ENCODE data around the gene KRTAP10-9. TPM values are rescaled to one million over a fixed set of nuclear protein-coding genes. Genes with fewer than 3 reads are reported as not detected.

KRTAP10-9 gene
- total RNA-seq, 1 experiment from 2014 or later = not detected

- ChIA-PET POLR2A (ENCODE audit: low non-redundant PET) (interaction anchor here (0.6 kb wide), 1 partner anchor 128 kb away, joined by 3 read pairs; no protein-coding TSS in a partner anchor), CTCF (no interaction called here)
- intact Hi-C loops (cut with micrococcal nuclease; ENCODE audit: unreplicated experiment) = no loop called here
- TF ChIP-seq EZH2 (IDR thresholded peaks at IDR 0.05; ENCODE audit: borderline replicate concordance, low read depth, low read length, poor library complexity, severe bottlenecking) (no peak), CTCF (conservative IDR thresholded peaks at IDR 0.05; ENCODE audit: low read depth, low read length) (no peak)
- H3K27ac ChIP-seq (ENCODE audit: low read depth, low read length, poor library complexity, severe bottlenecking) = no peak overlapping the region
- no peak for DNase-seq (ENCODE audit: low spot score)
- BruUV-seq (replicated peaks) = no TSS peak
- H3K27me3 ChIP-seq (replicated peaks; ENCODE audit: insufficient read depth, low read depth, low read length, poor library complexity) = no peaks in the 10 kb centered on the region
- peaks cover 3% of the 10 kb centered on the region for H3K9me3 ChIP-seq (ENCODE audit: low read depth, low read length, poor library complexity, severe bottlenecking)
- no peaks in the 10 kb centered on the region for H3K4me1 ChIP-seq (ENCODE audit: insufficient read depth, low read length, poor library complexity, severe bottlenecking)
- H3K4me3 ChIP-seq (ENCODE audit: low read depth, low read length, poor library complexity, severe bottlenecking) = no peak overlapping the region
- no peaks in the 10 kb centered on the region for H3K36me3 ChIP-seq (ENCODE audit: insufficient read depth, low read length, poor library complexity, severe bottlenecking)
Observed at GRCh38 chr21:44595524-44595923, 31.4 kb upstream of the KRTAP10-9 start.

- POLR2A ChIA-PET (ENCODE audit: low non-redundant PET) = interaction anchor here (0.6 kb wide), 1 partner anchor 127 kb away, joined by 3 read pairs; no protein-coding TSS in a partner anchor
- peaks cover 3% of the 10 kb centered on the region for H3K9me3 ChIP-seq (ENCODE audit: low read depth, low read length, poor library complexity, severe bottlenecking)
- no TSS peak for BruUV-seq (replicated peaks)
Observed at GRCh38 chr21:44596068-44596725, 30.7 kb upstream of the KRTAP10-9 start.

GRCh38 chr21:44598061-44598460 is 28.8 kb upstream of the KRTAP10-9 start:
- ChIA-PET CTCF (no interaction called here), POLR2A (ENCODE audit: low non-redundant PET) (no interaction called here)
- BruUV-seq (replicated peaks) = no TSS peak
- H3K27me3 ChIP-seq (replicated peaks; ENCODE audit: insufficient read depth, low read depth, low read length, poor library complexity) = no peaks in the 10 kb centered on the region
- peak; percentile 25 for DNase-seq (ENCODE audit: low spot score)
- no peak overlapping the region for H3K27ac ChIP-seq (ENCODE audit: low read depth, low read length, poor library complexity, severe bottlenecking)
- TF ChIP-seq EZH2 (IDR thresholded peaks at IDR 0.05; ENCODE audit: borderline replicate concordance, low read depth, low read length, poor library complexity, severe bottlenecking) = no peak
- TF ChIP-seq CTCF (conservative IDR thresholded peaks at IDR 0.05; ENCODE audit: low read depth, low read length) = no peak
- no peaks in the 10 kb centered on the region for H3K36me3 ChIP-seq (ENCODE audit: insufficient read depth, low read length, poor library complexity, severe bottlenecking)
- intact Hi-C loops (cut with micrococcal nuclease; ENCODE audit: unreplicated experiment) = no loop called here
- H3K4me1 ChIP-seq (ENCODE audit: insufficient read depth, low read length, poor library complexity, severe bottlenecking) = no peaks in the 10 kb centered on the region
- H3K9me3 ChIP-seq (ENCODE audit: low read depth, low read length, poor library complexity, severe bottlenecking) = peaks cover 3% of the 10 kb centered on the region
- H3K4me3 ChIP-seq (ENCODE audit: low read depth, low read length, poor library complexity, severe bottlenecking) = no peak overlapping the region

More at GRCh38 chr21:44596068-44596725, 30.7 kb upstream of the KRTAP10-9 start:
- H3K4me1 ChIP-seq (ENCODE audit: insufficient read depth, low read length, poor library complexity, severe bottlenecking) = no peaks in the 10 kb centered on the region
- H3K27ac ChIP-seq (ENCODE audit: low read depth, low read length, poor library complexity, severe bottlenecking) = no peak overlapping the region
- no peak for DNase-seq (ENCODE audit: low spot score)
- CTCF ChIA-PET = no interaction called here
- intact Hi-C loops (cut with micrococcal nuclease; ENCODE audit: unreplicated experiment) = no loop called here
- no peaks in the 10 kb centered on the region for H3K27me3 ChIP-seq (replicated peaks; ENCODE audit: insufficient read depth, low read depth, low read length, poor library complexity)
- H3K36me3 ChIP-seq (ENCODE audit: insufficient read depth, low read length, poor library complexity, severe bottlenecking) = no peaks in the 10 kb centered on the region
- no peak for TF ChIP-seq EZH2 (IDR thresholded peaks at IDR 0.05; ENCODE audit: borderline replicate concordance, low read depth, low read length, poor library complexity, severe bottlenecking)
- no peak for TF ChIP-seq CTCF (conservative IDR thresholded peaks at IDR 0.05; ENCODE audit: low read depth, low read length)
- H3K4me3 ChIP-seq (ENCODE audit: low read depth, low read length, poor library complexity, severe bottlenecking) = no peak overlapping the region
